ENCODE data around the gene CCND3. TPM values are rescaled to one million over a fixed set of nuclear protein-coding genes. Genes with fewer than 3 reads are reported as not detected.
A peak's percentile ranks its signal among the peaks of the same experiment; 100 is the strongest.

The CCND3 gene
- total and polyA plus RNA-seq, 11 donors: 33.9 to 116 (median 47.1) TPM

- no peak for DNase-seq
- Histone ChIP-seq H3K36me3 (peaks cover 0 to 85% (median 70%) of the 10 kb centered on the region in 9 donors), H3K9me3 (no peaks in the 10 kb centered on the region), H3K27me3 (no peaks in the 10 kb centered on the region), H3K4me1 (peaks cover 3 to 53% (median 37%) of the 10 kb centered on the region in 12 donors), H3K4me3 (no peak overlapping the region), H3K27ac (peak overlapping the region in 1 of 12 donors; percentile 84)
- ATAC-seq: no peak
- no peak for TF ChIP-seq POLR2A (IDR thresholded peaks at IDR 0.05)
- no peak for TF ChIP-seq CTCF (IDR thresholded peaks at IDR 0.05)
- WGBS, 4 donors: 74 to 81% (median 77%) methylated on average over 7 of the region's 7 CpGs
- intact Hi-C loops (cut with DNase I): loop anchor here in 7 of 10 donors (5.0 to 10.0 kb wide), 4 partner anchors 87 to 147 kb away; partner anchors contain the start of gene TOMM6 (in 5 of the 7)
Observed at GRCh38 chr6:41934278-41935192, 7.1 kb downstream of the CCND3 start.

GRCh38 chr6:41932378-41932777, 9.2 kb downstream of the CCND3 start:
- Histone ChIP-seq H3K4me1 (peaks cover 3 to 32% (median 15%) of the 10 kb centered on the region in 12 donors), H3K9me3 (no peaks in the 10 kb centered on the region), H3K27me3 (no peaks in the 10 kb centered on the region), H3K4me3 (no peak overlapping the region), H3K36me3 (peaks cover 0 to 100% (median 92%) of the 10 kb centered on the region in 9 donors), H3K27ac (no peak overlapping the region)
- 80 to 88% (median 86%) methylated on average over 7 to 15 of the region's 15 CpGs for WGBS, 4 donors
- no peak for DNase-seq
- intact Hi-C loops (cut with DNase I): loop anchor here in 1 of 10 donors (10.0 kb wide), 1 partner anchor 88 kb away; no protein-coding TSS in a partner anchor
- no peak for ATAC-seq
- no peak for TF ChIP-seq POLR2A (IDR thresholded peaks at IDR 0.05)
- no peak for TF ChIP-seq CTCF (IDR thresholded peaks at IDR 0.05)

GRCh38 chr6:41931792-41932191, 9.8 kb downstream of the CCND3 start:
- ATAC-seq (no peak), DNase-seq (no peak)
- H3K27ac ChIP-seq: no peak overlapping the region
- H3K4me1 ChIP-seq: peaks cover under 1 to 26% (median 9%) of the 10 kb centered on the region in 12 donors
- peaks cover 0 to 100% (median 95%) of the 10 kb centered on the region in 9 donors for H3K36me3 ChIP-seq
- H3K4me3 ChIP-seq: no peak overlapping the region
- WGBS, 4 donors: 59 to 71% (median 64%) methylated on average over 2 of the region's 2 CpGs
- no peaks in the 10 kb centered on the region for H3K9me3 ChIP-seq
- H3K27me3 ChIP-seq: no peaks in the 10 kb centered on the region
- intact Hi-C loops (cut with DNase I): loop anchor here in 1 of 10 donors (10.0 kb wide), 1 partner anchor 87 kb away; no protein-coding TSS in a partner anchor
- TF ChIP-seq CTCF (IDR thresholded peaks at IDR 0.05) (no peak), POLR2A (IDR thresholded peaks at IDR 0.05) (no peak)

- Histone ChIP-seq H3K36me3 (peaks cover 0 to 91% (median 82%) of the 10 kb centered on the region in 9 donors), H3K4me1 (peaks cover 0 to 7% (median 0%) of the 10 kb centered on the region in 12 donors), H3K27ac (no peak overlapping the region), H3K4me3 (no peak overlapping the region), H3K9me3 (no peaks in the 10 kb centered on the region), H3K27me3 (no peaks in the 10 kb centered on the region)
- intact Hi-C loops (cut with DNase I): loop anchor here in 3 of 10 donors (10.0 kb wide), 2 partner anchors 85 to 285 kb away; partner anchors contain the start of gene MRPS10 (in 2 of the 3)
- TF ChIP-seq POLR2A (IDR thresholded peaks at IDR 0.05) (no peak), CTCF (IDR thresholded peaks at IDR 0.05) (no peak)
- 90 to 91% (median 90%) methylated on average over 5 to 6 of the region's 6 CpGs for WGBS, 4 donors
- peak in 1 of 4 donors; percentile 27 for ATAC-seq
- no peak for DNase-seq
Observed at GRCh38 chr6:41929924-41930323, 11.7 kb downstream of the CCND3 start.
